Measurements from ENCODE around the gene F8A1. TPM values are rescaled to one million over a fixed set of nuclear protein-coding genes. Genes with fewer than 3 reads are reported as not detected.
"Not testable (repeated sequence)": the region's sequence is repeated elsewhere in the genome, so short reads cannot be mapped to it uniquely, and the experiment has no call there.

F8A1 gene
- total RNA-seq (2014; rRNA removed; shearing (Covaris generic)) = 13.2 and 13.3 TPM in 2 replicates

- DNase-seq (ENCODE audit: low spot score) = not testable (repeated sequence)
These were observed at the start of gene F8A1 for GRCh38 chrX:154886069-154886788. Gene F8A1 (plus strand): TSS chrX:154886355. CDS start chrX:154886375, 20 bp downstream.

GRCh38 chrX:154840856-154841255 lies 45.3 kb upstream of the F8A1 start:
- DNase-seq (ENCODE audit: low spot score) = peak; percentile 45

- no peak for DNase-seq (ENCODE audit: low spot score)
These were observed 35.1 kb upstream of the F8A1 start for GRCh38 chrX:154850957-154851611.

GRCh38 chrX:154855256-154855655 lies 30.9 kb upstream of the F8A1 start:
- no peak for DNase-seq (ENCODE audit: low spot score)

GRCh38 chrX:154868522-154868921 lies 17.6 kb upstream of the F8A1 start:
- DNase-seq (ENCODE audit: low spot score) = not testable (repeated sequence)

- no peak for DNase-seq (ENCODE audit: low spot score)
These were observed 12.8 kb upstream of the F8A1 start for GRCh38 chrX:154873329-154873728.

GRCh38 chrX:154884069-154884468 lies 2.1 kb upstream of the F8A1 start:
- not testable (repeated sequence) for DNase-seq (ENCODE audit: low spot score)

- not testable (repeated sequence) for DNase-seq (ENCODE audit: low spot score)
These were observed 1.1 kb upstream of the F8A1 start for GRCh38 chrX:154885057-154885456.

- DNase-seq (ENCODE audit: low spot score) = not testable (repeated sequence)
These were observed 606 bp upstream of the F8A1 start for GRCh38 chrX:154885549-154885948.

GRCh38 chrX:154886789-154887221 lies 650 bp downstream of the F8A1 start:
- not testable (repeated sequence) for DNase-seq (ENCODE audit: low spot score)

GRCh38 chrX:154890990-154891639 lies 5.0 kb downstream of the F8A1 start:
- peak; percentile 1 for DNase-seq (ENCODE audit: low spot score)

GRCh38 chrX:154892296-154892695 lies 6.1 kb downstream of the F8A1 start:
- DNase-seq (ENCODE audit: low spot score) = no peak

GRCh38 chrX:154900323-154900722 lies 14.2 kb downstream of the F8A1 start:
- no peak for DNase-seq (ENCODE audit: low spot score)

GRCh38 chrX:154902408-154902807 lies 16.3 kb downstream of the F8A1 start:
- DNase-seq (ENCODE audit: low spot score) = no peak

GRCh38 chrX:154908821-154909220 lies 22.7 kb downstream of the F8A1 start:
- DNase-seq (ENCODE audit: low spot score) = no peak

GRCh38 chrX:154910048-154910447 lies 23.9 kb downstream of the F8A1 start:
- not testable (repeated sequence) for DNase-seq (ENCODE audit: low spot score)

- not testable (repeated sequence) for DNase-seq (ENCODE audit: low spot score)
These were observed 24.4 kb downstream of the F8A1 start for GRCh38 chrX:154910528-154910927.

GRCh38 chrX:154914052-154914451 lies 27.9 kb downstream of the F8A1 start:
- DNase-seq (ENCODE audit: low spot score) = no peak

GRCh38 chrX:154918060-154918483 lies 31.9 kb downstream of the F8A1 start:
- DNase-seq (ENCODE audit: low spot score) = peak; percentile 75

GRCh38 chrX:154924771-154925170 lies 38.6 kb downstream of the F8A1 start:
- not testable (repeated sequence) for DNase-seq (ENCODE audit: low spot score)

Measured in A172 (cell line).